Caco-2 (cell line): Measurements from ENCODE around the gene WNT3A. TPM values are rescaled to one million over a fixed set of nuclear protein-coding genes. Genes with fewer than 3 reads are reported as not detected.

Experiments used
- BruUV-seq: library from RNA; stranded (reverse); fragments of 400-500 nt; replicated peaks from 2 replicates; lab custom pipeline; 2021; lab: Mats Ljungman, UMichigan
- CTCF ChIA-PET: fragments of 300-600 bp; sonication (Branson Sonifier 250); formaldehyde crosslinking; loops from one replicate; lab custom pipeline; 2022; ENCODE audit warnings: antibody characterized with exemption; lab: Charles Lee
- POLR2A ChIA-PET: fragments of 300-600 bp; sonication (Branson Sonifier 250); formaldehyde crosslinking; loops from one replicate; lab custom pipeline; 2022; ENCODE audit warnings: antibody characterized with exemption; lab: Charles Lee
- DNase-seq, 2 experiments: peaks; one replicate each; pipeline versions ENCODE4 v3.0.0 to v3.0.0-alpha.2; 2020 to 2022
- H3K27me3 ChIP-seq: replicated peaks from 2 replicates; pipeline ENCODE4 v1.6.0; 2011; ENCODE audit warnings: low read length; ENCODE audit not compliant: control insufficient read depth, insufficient read depth
- H3K36me3 ChIP-seq: 2 replicates; pipeline ENCODE4 v1.5.1; 2011; ENCODE audit warnings: low read length; ENCODE audit not compliant: control insufficient read depth, insufficient read depth
- H3K4me1 ChIP-seq: fragments of 250-450 bp; sonication (Bioruptor Pico); 2 replicates; pipeline ENCODE4 v1.5.1; 2020; ENCODE audit warnings: mild to moderate bottlenecking
- H3K4me3 ChIP-seq: 2 replicates; pipeline ENCODE4 v1.5.1; 2011; ENCODE audit warnings: low read depth, mild to moderate bottlenecking, control low read depth, low read length
- H3K9me3 ChIP-seq: fragments of 250-450 bp; sonication (Bioruptor Pico); 2 replicates; pipeline ENCODE4 v1.5.1; 2020; ENCODE audit warnings: mild to moderate bottlenecking, moderate library complexity
- H3K27ac Mint-ChIP-seq: one replicate; pipeline ENCODE4 v1.8.0; 2022; ENCODE audit warnings: mixed read lengths; ENCODE audit not compliant: unreplicated experiment
- H3K27me3 Mint-ChIP-seq: one replicate; pipeline ENCODE4 v1.8.0; 2022; ENCODE audit warnings: mixed read lengths; ENCODE audit not compliant: insufficient read depth, unreplicated experiment
- H3K36me3 Mint-ChIP-seq: one replicate; pipeline ENCODE4 v1.8.0; 2022; ENCODE audit warnings: mild to moderate bottlenecking, mixed read lengths; ENCODE audit not compliant: insufficient read depth, unreplicated experiment
- H3K4me1 Mint-ChIP-seq: one replicate; pipeline ENCODE4 v1.8.0; 2022; ENCODE audit warnings: low read depth, mixed read lengths; ENCODE audit not compliant: unreplicated experiment
- H3K4me3 Mint-ChIP-seq: one replicate; pipeline ENCODE4 v1.8.0; 2022; ENCODE audit warnings: mild to moderate bottlenecking, moderate library complexity, mixed read lengths; ENCODE audit not compliant: unreplicated experiment
- H3K9me3 Mint-ChIP-seq: one replicate; pipeline ENCODE4 v1.8.0; 2022; ENCODE audit warnings: mixed read lengths; ENCODE audit not compliant: unreplicated experiment
- CTCF ChIP-seq, 2 experiments: fragments of 200-600 bp in 1 of 2; IDR thresholded peaks; 1 replicate in 1 of 2; 2 replicates in 1 of 2; pipeline versions ENCODE4 v1.5.1 to v1.8.0; 2011 to 2022; ENCODE audit warnings: antibody characterized with exemption in 1 of 2, control low read depth in 1 of 2, inconsistent platforms in 1 of 2, low read depth in 1 of 2, low read length in 1 of 2, mild to moderate bottlenecking in 1 of 2, moderate library complexity in 1 of 2; ENCODE audit not compliant: insufficient read depth in 1 of 2, severe bottlenecking in 1 of 2, unreplicated experiment in 1 of 2
- intact Hi-C: fragments of 100-400 bp; cut with micrococcal nuclease; formaldehyde crosslinking; loops from one replicate; pipeline ENCODE4 v1.10.0; 2022; ENCODE audit not compliant: unreplicated experiment
- total RNA-seq: library from RNA; stranded (reverse); gene quantifications from 2 replicates; pipeline ENCODE4 v1.2.3, GENCODE V29; 2022

Gene WNT3A
- total RNA-seq, 1 experiment from 2014 or later, result 0.09 TPM

GRCh38 chr1:228079601-228080263 is 72.9 kb downstream of the WNT3A start:
- Mint-ChIP-seq H3K36me3 (peaks cover 29% of the 10 kb centered on the region), H3K4me1 (peaks cover 6% of the 10 kb centered on the region), H3K4me3 (no peak overlapping the region), H3K27ac (no peak overlapping the region), H3K9me3 (no peaks in the 10 kb centered on the region), H3K27me3 (no peaks in the 10 kb centered on the region)
- POLR2A ChIA-PET, result no interaction called here
- CTCF ChIA-PET, result no interaction called here
- no peak for TF ChIP-seq CTCF (IDR thresholded peaks at IDR 0.05; ENCODE audit: insufficient read depth in 1 of 2, low read depth in 1 of 2, low read length in 1 of 2, severe bottlenecking in 1 of 2, unreplicated experiment in 1 of 2)
- H3K4me3 ChIP-seq, result no peak overlapping the region
- no TSS peak for BruUV-seq
- intact Hi-C loops, result no loop called here
- H3K27me3 ChIP-seq, result no peaks in the 10 kb centered on the region
- peaks cover 13% of the 10 kb centered on the region for H3K4me1 ChIP-seq
- H3K36me3 ChIP-seq, result no peaks in the 10 kb centered on the region
- H3K9me3 ChIP-seq, result no peaks in the 10 kb centered on the region
- DNase-seq, result no peak

- no peaks in the 10 kb centered on the region for H3K27me3 Mint-ChIP-seq
- no peak for TF ChIP-seq CTCF (IDR thresholded peaks at IDR 0.05; ENCODE audit: insufficient read depth in 1 of 2, low read depth in 1 of 2, low read length in 1 of 2, severe bottlenecking in 1 of 2, unreplicated experiment in 1 of 2)
- Histone ChIP-seq H3K4me3 (peak overlapping the region; percentile 89), H3K9me3 (no peaks in the 10 kb centered on the region), H3K27me3 (no peaks in the 10 kb centered on the region), H3K36me3 (0 out of 2 replicates have a peak, but pooled peaks cover 2% of the 10 kb centered on the region), H3K4me1 (peaks cover 23% of the 10 kb centered on the region)
- intact Hi-C loops, result no loop called here
- DNase-seq, result no peak
- no peaks in the 10 kb centered on the region for H3K9me3 Mint-ChIP-seq
- H3K4me3 Mint-ChIP-seq, result peak overlapping the region; percentile 93
- ChIA-PET POLR2A (interaction anchor here (1.4 kb wide), 1 partner anchor 21 kb away, joined by 11 read pairs; no protein-coding TSS in a partner anchor), CTCF (no interaction called here)
- BruUV-seq, result no TSS peak
- peaks cover 14% of the 10 kb centered on the region for H3K4me1 Mint-ChIP-seq
- peak overlapping the region; percentile 95 for H3K27ac Mint-ChIP-seq
- peaks cover 36% of the 10 kb centered on the region for H3K36me3 Mint-ChIP-seq
Observed at GRCh38 chr1:228081144-228081543, 74.3 kb downstream of the WNT3A start.

- peaks cover 23% of the 10 kb centered on the region for H3K4me1 ChIP-seq
- H3K4me3 ChIP-seq, result peak overlapping the region; percentile 89
- H3K9me3 ChIP-seq, result no peaks in the 10 kb centered on the region
- no peak for TF ChIP-seq CTCF (IDR thresholded peaks at IDR 0.05; ENCODE audit: insufficient read depth in 1 of 2, low read depth in 1 of 2, low read length in 1 of 2, severe bottlenecking in 1 of 2, unreplicated experiment in 1 of 2)
- peak overlapping the region; percentile 95 for H3K27ac Mint-ChIP-seq
- H3K36me3 ChIP-seq, result 0 out of 2 replicates have a peak, but pooled peaks cover 2% of the 10 kb centered on the region
- H3K4me3 Mint-ChIP-seq, result peak overlapping the region; percentile 93
- POLR2A ChIA-PET, result interaction anchor here (0.6 to 1.6 kb wide), 10 partner anchors 10 to 351 kb away, joined by 3 to 11 read pairs (median 4); partner anchors contain the start of gene TRIM11
- no peaks in the 10 kb centered on the region for H3K27me3 Mint-ChIP-seq
- intact Hi-C loops, result loop anchor here (2.0 kb wide), 3 partner anchors 21 to 59 kb away; partner anchors contain the start of genes GUK1 and MRPL55
- peaks cover 14% of the 10 kb centered on the region for H3K4me1 Mint-ChIP-seq
- CTCF ChIA-PET, result interaction anchor here (0.6 to 1.3 kb wide), 4 partner anchors 28 to 313 kb away, joined by 3 to 6 read pairs (median 4); no protein-coding TSS in a partner anchor
- peaks cover 40% of the 10 kb centered on the region for H3K36me3 Mint-ChIP-seq
- peak in 1 of 2 experiments; percentile 36 for DNase-seq
- BruUV-seq, result TSS peak; percentile 12
- H3K9me3 Mint-ChIP-seq, result no peaks in the 10 kb centered on the region
- no peaks in the 10 kb centered on the region for H3K27me3 ChIP-seq
Observed at GRCh38 chr1:228081578-228082213, 74.9 kb downstream of the WNT3A start.
